ENCODE data around the gene DCC. TPM values are rescaled to one million over a fixed set of nuclear protein-coding genes. Genes with fewer than 3 reads are reported as not detected.
A peak's percentile ranks its signal among the peaks of the same experiment; 100 is the strongest.

DCC gene
- total and polyA plus RNA-seq, 3 donors from 2014 or later: 7.9 to 42.1 (median 24.5) TPM

DNA sequence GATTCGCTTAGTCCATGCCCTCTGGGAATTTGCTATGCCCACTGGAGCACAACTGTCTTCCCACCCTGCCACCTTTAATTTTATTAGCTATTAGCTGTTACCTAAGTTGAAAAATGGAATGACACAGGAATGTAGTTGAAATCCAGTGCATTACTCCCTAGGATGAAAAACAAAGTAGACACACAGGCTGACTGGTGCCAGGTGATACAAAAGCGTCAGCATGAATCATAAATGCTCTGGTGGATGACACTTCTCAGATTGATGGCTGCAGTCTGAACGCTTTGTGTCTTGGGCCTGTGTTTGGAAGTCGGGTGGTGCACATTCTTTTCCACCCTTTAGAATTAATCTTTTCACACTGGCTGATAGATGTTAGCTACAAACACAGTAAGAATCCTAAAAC lies 802.0 kb downstream of the DCC start:
- Histone ChIP-seq H3K27me3 (no peaks in the 10 kb centered on the region), H3K27ac (no peak overlapping the region), H3K4me3 (no peak overlapping the region), H3K9me3 (no peaks in the 10 kb centered on the region), H3K4me1 (no peaks in the 10 kb centered on the region), H3K36me3 (ENCODE audit: low read depth, missing control alignments) (no peaks in the 10 kb centered on the region)
- no peak for TF ChIP-seq POLR2A (IDR thresholded peaks at IDR 0.05)
- no peak for TF ChIP-seq CTCF (IDR thresholded peaks at IDR 0.05)
- WGBS, 2 donors: 59 to 67% methylated on average over 4 of the region's 4 CpGs
- intact Hi-C loops (cut with DNase I; ENCODE audit: low total_unique reads): no loop called here
- no peak for DNase-seq

DNA sequence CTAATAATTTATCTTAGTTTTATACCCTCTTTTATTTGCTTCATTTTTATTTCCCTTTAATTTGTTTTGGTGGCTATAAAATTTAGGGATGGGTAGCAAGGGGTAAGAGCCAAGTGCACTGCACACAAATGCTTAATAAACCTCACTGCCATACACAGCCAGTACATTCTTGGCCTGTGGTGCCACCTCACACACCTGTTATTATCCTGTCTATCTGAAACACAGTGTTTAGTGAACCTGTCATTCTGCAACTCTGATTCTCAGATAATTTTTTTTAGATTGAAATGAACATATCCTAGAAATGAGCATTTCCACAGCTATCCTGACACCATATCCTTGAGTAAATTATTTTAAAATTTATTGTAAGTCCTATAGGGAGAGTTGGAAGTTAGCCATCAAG lies 807.5 kb downstream of the DCC start:
- H3K9me3 ChIP-seq: no peaks in the 10 kb centered on the region
- H3K27ac ChIP-seq: no peak overlapping the region
- no peak for DNase-seq
- no peaks in the 10 kb centered on the region for H3K4me1 ChIP-seq
- H3K4me3 ChIP-seq: no peak overlapping the region
- no peaks in the 10 kb centered on the region for H3K27me3 ChIP-seq
- intact Hi-C loops (cut with DNase I; ENCODE audit: low total_unique reads): no loop called here
- H3K36me3 ChIP-seq (ENCODE audit: low read depth, missing control alignments): no peaks in the 10 kb centered on the region
- TF ChIP-seq CTCF (IDR thresholded peaks at IDR 0.05) (no peak), POLR2A (IDR thresholded peaks at IDR 0.05) (no peak)

- H3K9me3 ChIP-seq: no peaks in the 10 kb centered on the region
- H3K4me3 ChIP-seq: no peak overlapping the region
- H3K36me3 ChIP-seq (ENCODE audit: low read depth, missing control alignments): no peaks in the 10 kb centered on the region
- no peak for DNase-seq
- no peaks in the 10 kb centered on the region for H3K4me1 ChIP-seq
- WGBS, 2 donors: 46 to 49% methylated on average over 5 of the region's 5 CpGs
- TF ChIP-seq CTCF (IDR thresholded peaks at IDR 0.05) (no peak), POLR2A (IDR thresholded peaks at IDR 0.05) (no peak)
- no peak overlapping the region for H3K27ac ChIP-seq
- no peaks in the 10 kb centered on the region for H3K27me3 ChIP-seq
- intact Hi-C loops (cut with DNase I; ENCODE audit: low total_unique reads): no loop called here
Observed at GRCh38 chr18:53148123-53148522, 808.1 kb downstream of the DCC start.

DNA sequence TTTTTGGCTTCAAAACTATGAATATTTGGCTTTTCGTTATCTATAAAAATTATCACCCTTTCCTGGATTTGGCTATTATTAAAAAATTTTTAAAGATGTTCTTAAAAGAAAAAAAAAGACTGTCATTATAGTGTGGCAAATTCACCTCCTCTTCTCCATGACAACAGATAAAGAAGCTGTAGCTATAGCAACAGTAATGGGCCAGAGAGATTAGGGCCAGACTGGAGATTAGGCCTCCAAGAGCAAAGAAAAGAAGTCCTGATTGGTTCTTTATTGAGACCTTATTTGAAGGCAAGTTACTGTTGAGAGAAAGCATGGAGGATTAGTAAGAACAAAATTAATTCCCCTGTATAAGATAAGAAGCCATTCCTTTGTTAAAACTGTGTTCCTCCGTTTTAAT lies 812.5 kb downstream of the DCC start:
- DNase-seq: no peak
- no peak overlapping the region for H3K27ac ChIP-seq
- intact Hi-C loops (cut with DNase I; ENCODE audit: low total_unique reads): no loop called here
- H3K36me3 ChIP-seq (ENCODE audit: low read depth, missing control alignments): no peaks in the 10 kb centered on the region
- no peaks in the 10 kb centered on the region for H3K4me1 ChIP-seq
- TF ChIP-seq POLR2A (IDR thresholded peaks at IDR 0.05): no peak
- no peak for TF ChIP-seq CTCF (IDR thresholded peaks at IDR 0.05)
- H3K9me3 ChIP-seq: no peaks in the 10 kb centered on the region
- no peak overlapping the region for H3K4me3 ChIP-seq
- WGBS, 2 donors: 88% methylated on average over 2 of the region's 2 CpGs
- H3K27me3 ChIP-seq: no peaks in the 10 kb centered on the region

DNA sequence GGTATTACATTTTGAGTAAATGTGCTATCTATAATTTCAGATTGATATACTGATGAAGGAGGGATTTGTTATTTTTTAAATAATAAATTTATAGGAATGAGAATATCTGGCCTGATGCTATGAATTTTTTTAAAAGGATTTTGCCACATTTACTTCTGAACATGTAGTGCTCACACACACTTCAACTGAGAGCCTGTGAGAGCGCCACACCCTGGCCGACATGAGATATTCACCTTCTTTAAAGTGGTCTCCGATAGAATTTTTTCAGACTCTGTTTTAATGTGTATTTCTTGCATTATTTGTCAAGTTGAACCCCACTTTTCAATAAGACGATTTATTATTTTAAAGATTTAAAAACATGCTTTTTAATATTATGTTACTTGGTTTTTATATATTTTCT lies 813.3 kb downstream of the DCC start:
- TF ChIP-seq POLR2A (IDR thresholded peaks at IDR 0.05) (no peak), CTCF (IDR thresholded peaks at IDR 0.05) (peak; percentile 9 to 44 (median 10))
- intact Hi-C loops (cut with DNase I; ENCODE audit: low total_unique reads): no loop called here
- H3K4me1 ChIP-seq: no peaks in the 10 kb centered on the region
- no peaks in the 10 kb centered on the region for H3K36me3 ChIP-seq (ENCODE audit: low read depth, missing control alignments)
- H3K27me3 ChIP-seq: no peaks in the 10 kb centered on the region
- WGBS, 2 donors: 33 to 46% methylated on average over 4 of the region's 4 CpGs
- no peaks in the 10 kb centered on the region for H3K9me3 ChIP-seq
- H3K4me3 ChIP-seq: no peak overlapping the region
- H3K27ac ChIP-seq: no peak overlapping the region
- DNase-seq: peak; percentile 37

All from testis (tissue), 3 donors.